ENCODE measurements around the gene PDGFRA.

PDGFRA gene

DNA sequence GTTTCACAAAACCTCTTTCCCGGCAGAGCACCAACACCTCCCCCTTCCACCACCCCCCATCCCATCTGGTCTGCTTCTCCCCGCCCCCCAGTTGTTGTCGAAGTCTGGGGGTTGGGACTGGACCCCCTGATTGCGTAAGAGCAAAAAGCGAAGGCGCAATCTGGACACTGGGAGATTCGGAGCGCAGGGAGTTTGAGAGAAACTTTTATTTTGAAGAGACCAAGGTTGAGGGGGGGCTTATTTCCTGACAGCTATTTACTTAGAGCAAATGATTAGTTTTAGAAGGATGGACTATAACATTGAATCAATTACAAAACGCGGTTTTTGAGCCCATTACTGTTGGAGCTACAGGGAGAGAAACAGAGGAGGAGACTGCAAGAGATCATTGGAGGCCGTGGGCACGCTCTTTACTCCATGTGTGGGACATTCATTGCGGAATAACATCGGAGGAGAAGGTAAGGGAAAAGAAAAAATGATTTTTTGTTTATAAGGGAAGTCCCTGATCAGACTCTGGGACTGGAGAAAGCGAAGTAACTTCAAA, at the start of gene PDGFRA:
Gene PDGFRA, plus strand, starts transcription at position 333 of the 541 bp plus-strand sequence. CDS start 29,476 bp downstream, outside the sequence.
- no peak for DNase-seq

DNA sequence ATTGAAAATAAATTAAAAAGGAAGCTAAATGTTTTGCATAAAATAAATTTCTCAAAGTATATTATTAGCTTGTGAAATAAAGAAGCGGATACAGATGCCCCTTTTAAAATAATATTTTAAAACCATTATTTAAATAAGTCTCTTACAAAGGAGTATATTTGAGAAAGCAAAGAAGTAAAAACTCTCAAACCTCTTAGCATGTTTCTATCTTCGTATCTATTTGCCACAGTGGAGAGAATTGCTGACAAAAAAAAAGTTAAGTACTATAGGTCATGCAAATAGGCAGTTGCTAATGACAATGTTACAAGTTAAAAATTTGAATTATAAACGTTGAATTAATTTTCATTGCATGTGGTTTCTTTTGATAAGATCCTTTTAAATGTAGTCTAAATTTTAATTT, 44.5 kb upstream of the PDGFRA start:
- DNase-seq, result no peak

DNA sequence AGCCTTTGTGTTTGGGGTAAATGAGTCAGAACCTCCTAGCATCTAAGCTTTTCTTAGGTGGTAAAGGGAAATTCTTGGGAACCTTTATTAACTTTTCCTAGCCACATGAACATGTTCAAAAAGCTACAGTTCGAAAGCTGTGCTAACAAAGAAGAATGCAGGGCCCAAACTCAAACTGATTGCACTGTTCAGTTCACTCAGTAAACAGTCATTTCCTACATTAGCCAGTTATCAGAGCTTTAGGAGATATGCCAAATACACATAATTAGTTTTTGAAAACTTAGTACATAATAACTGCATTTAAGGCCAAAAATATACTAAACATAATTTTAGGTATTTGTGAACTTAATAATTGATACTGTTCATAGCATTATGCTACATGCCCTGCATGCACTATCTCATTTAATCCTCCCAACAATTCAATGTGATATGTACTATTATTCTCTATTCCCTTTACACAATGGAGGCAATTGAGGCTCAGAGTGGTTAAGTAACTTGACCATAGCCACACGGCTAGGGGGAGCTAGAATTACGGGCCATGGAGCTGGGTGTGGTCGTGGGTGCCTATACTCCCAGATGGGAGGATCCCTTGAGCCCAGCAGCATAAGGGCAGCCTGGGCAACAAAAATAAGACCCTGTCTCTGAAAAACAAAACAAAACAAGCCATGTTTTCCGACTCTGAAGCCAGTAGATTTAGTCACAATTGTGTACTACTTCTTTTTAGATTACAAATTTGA, 43.9 kb upstream of the PDGFRA start:
- DNase-seq, result no peak

- DNase-seq, result no peak
These were observed 43.2 kb upstream of the PDGFRA start for GRCh38 chr4:54185866-54186265.

- DNase-seq, result no peak
These were observed 42.7 kb upstream of the PDGFRA start for GRCh38 chr4:54186371-54186770.

- DNase-seq, result no peak
These were observed 41.9 kb upstream of the PDGFRA start for GRCh38 chr4:54187148-54187547.

- no peak for DNase-seq
These were observed 40.0 kb upstream of the PDGFRA start for GRCh38 chr4:54189140-54189539.

DNA sequence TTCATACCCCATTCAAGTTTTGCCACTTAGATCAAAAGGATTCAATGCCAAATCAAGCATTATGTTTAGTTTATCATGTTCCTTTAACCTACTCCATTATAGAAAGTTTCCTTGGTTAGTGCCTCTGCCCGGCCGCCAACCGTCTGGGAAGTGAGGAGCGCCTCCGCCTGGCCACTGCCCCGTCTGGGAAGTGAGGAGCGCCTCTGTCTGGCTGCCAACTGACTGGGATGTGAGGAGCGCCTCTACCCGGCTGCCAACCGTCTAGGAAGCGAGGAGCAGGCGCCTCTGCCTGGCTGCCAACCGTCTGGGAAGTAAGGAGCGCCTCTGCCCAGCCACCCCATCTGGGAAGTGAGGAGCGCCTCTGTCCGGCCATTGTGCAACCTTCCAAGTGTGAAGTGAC, 36.3 kb upstream of the PDGFRA start:
- DNase-seq, result no peak

GRCh38 chr4:54197926-54198325, 31.2 kb upstream of the PDGFRA start:
- no peak for DNase-seq

DNA sequence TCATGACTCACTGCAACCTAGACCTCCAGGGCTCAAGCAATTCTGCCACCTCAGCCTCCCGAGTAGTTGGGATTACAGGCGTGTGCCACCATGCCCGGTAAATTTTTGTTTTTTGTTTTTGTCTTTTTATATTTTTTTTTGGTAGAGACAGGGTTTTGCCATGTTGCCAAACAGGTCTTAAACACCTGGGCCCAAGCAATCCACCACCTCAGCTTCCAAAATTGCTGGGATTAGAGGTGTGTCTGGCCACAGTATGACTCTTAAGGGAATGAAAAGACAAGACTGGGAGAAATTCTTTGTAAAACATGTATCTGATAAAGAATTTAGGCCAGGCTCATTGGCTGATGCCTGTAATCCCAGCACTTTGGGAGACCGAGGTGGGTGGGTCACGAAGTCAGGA, 29.2 kb upstream of the PDGFRA start:
- no peak for DNase-seq

DNA sequence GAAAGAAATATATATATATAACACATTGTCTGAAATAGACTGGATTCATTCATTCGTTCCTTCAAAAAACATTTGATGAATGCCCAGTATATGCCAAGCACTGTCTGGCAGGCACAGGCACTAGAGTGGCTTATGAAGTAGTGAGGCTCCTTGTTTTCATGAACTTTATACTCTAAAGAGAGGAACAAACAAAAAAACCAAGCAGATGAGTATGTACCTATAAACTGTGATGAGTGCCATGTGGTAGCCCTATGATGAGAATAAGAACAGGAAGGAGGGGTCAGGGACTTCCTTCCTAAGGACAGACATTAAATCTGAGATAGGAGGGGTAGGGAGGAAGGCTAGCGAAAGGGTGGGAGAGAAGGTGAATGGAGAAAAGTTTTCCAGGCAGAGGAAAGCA, 19.5 kb upstream of the PDGFRA start:
- DNase-seq, result no peak

- no peak for DNase-seq
These were observed 16.1 kb upstream of the PDGFRA start for GRCh38 chr4:54213001-54213400.

- DNase-seq, result no peak
These were observed 15.3 kb upstream of the PDGFRA start for GRCh38 chr4:54213761-54214160.

- no peak for DNase-seq
These were observed 13.6 kb upstream of the PDGFRA start for GRCh38 chr4:54215379-54216077.

GRCh38 chr4:54217642-54218495, 11.2 kb upstream of the PDGFRA start:
- DNase-seq, result peak in 1 of 2 experiments; percentile 63

DNA sequence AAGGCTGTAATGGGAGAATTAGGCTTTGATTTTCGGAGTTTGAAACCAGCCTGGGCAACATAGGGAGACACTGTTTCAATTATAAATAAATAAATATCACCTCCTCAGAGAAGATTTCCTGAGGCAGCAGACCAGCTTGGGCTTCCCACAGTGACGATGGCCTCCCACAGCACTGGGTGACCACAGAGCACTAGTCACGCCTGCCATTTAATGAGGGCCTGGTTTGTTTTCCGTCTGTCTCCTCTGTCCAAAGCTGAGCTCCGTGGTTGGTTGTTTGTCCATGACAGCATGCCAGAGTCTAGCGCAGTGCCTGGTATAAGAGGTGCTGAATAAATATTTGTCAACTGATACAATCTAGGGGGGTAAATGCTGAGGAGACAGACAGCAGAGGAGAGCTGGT, 10.4 kb upstream of the PDGFRA start:
- DNase-seq, result no peak

DNA sequence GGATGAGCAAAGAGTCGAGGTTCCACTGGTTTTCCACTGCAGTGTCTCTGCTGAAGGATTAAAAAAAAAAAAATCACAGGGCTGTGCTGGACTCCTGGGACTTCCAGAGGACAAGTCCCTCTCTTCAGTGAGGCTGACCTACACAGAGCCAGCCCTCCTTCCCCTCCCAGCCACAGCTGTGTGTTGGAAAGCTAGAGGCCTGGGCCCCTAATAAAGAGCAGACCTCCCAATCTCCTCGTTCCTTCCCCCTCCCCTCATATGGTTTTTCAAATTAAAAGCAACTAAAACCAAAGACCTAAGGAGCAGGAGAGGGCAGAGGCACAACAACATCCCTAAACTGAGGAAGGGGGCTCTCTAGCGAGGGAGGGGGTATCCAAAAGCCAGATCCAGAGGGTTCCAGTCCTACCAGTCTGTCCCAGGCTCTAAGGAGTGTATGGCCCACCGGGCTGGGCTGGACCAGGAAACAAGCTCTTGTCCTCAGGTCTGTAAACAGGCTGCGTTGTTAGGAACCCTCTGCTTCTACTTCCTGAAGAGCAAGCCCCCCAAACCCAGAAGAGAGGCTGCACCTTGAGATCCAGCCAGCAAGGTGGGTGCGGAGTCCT, 4.0 kb upstream of the PDGFRA start:
- no peak for DNase-seq

- DNase-seq, result peak in 1 of 2 experiments; percentile 17
These were observed 3.3 kb upstream of the PDGFRA start for GRCh38 chr4:54225598-54226403.

- peak in 1 of 2 experiments; percentile 11 for DNase-seq
These were observed 2.5 kb upstream of the PDGFRA start for GRCh38 chr4:54226404-54227255.

- peak in 1 of 2 experiments; percentile 6 for DNase-seq
These were observed 1.6 kb upstream of the PDGFRA start for GRCh38 chr4:54227256-54228055.

All from activated CD4-positive, alpha-beta T cell treated with anti-CD3 and anti-CD28 coated beads, Interleukin-2, amount 50 U/mL, for 48 hours (primary cell).